Memory B cell (primary cell): Measurements from ENCODE around the gene ITPRIPL2.
A peak's percentile ranks its signal among the peaks of the same experiment; 100 is the strongest.

Experiments
- ATAC-seq: fragments of 150-1000 bp; cut with Tn5 transposase; 2 replicates; pipeline ENCODE4 v1.10.0; 2021; ENCODE audit warnings: low read depth, mild to moderate bottlenecking, moderate library complexity
- DNase-seq, 2 donors: peaks; one replicate each; pipeline ENCODE4 v3.0.0; 2022; ENCODE audit warnings: low spot score in 2 of 2
- H3K27ac Mint-ChIP-seq: one replicate; pipeline ENCODE4 v1.8.0; 2022; ENCODE audit warnings: mild to moderate bottlenecking, moderate library complexity, mixed read lengths
- H3K27me3 Mint-ChIP-seq: one replicate; pipeline ENCODE4 v1.8.0; 2022; ENCODE audit warnings: mixed read lengths
- H3K36me3 Mint-ChIP-seq: one replicate; pipeline ENCODE4 v1.8.0; 2022; ENCODE audit warnings: mild to moderate bottlenecking, mixed read lengths
- H3K4me1 Mint-ChIP-seq: one replicate; pipeline ENCODE4 v1.8.0; 2022; ENCODE audit warnings: mixed read lengths
- H3K4me3 Mint-ChIP-seq: one replicate; pipeline ENCODE4 v1.8.0; 2022; ENCODE audit warnings: mild to moderate bottlenecking, moderate library complexity, mixed read lengths
- H3K9me3 Mint-ChIP-seq: one replicate; pipeline ENCODE4 v1.8.0; 2022; ENCODE audit warnings: mixed read lengths

ITPRIPL2 gene

GRCh38 chr16:19105891-19106624, 7.7 kb upstream of the ITPRIPL2 start:
- no peak for DNase-seq

GRCh38 chr16:19106625-19107020, 7.1 kb upstream of the ITPRIPL2 start:
- Mint-ChIP-seq H3K27me3 (no peaks in the 10 kb centered on the region), H3K27ac (no peak overlapping the region), H3K36me3 (no peaks in the 10 kb centered on the region), H3K4me1 (no peaks in the 10 kb centered on the region), H3K9me3 (no peaks in the 10 kb centered on the region), H3K4me3 (no peak overlapping the region)
- DNase-seq (no peak), ATAC-seq (no peak)

More at GRCh38 chr16:19105891-19106624, 7.7 kb upstream of the ITPRIPL2 start:
- no peak overlapping the region for H3K4me3 Mint-ChIP-seq
- H3K4me1 Mint-ChIP-seq = no peaks in the 10 kb centered on the region
- H3K27ac Mint-ChIP-seq = no peak overlapping the region
- ATAC-seq = no peak
- H3K36me3 Mint-ChIP-seq = no peaks in the 10 kb centered on the region
- no peaks in the 10 kb centered on the region for H3K9me3 Mint-ChIP-seq
- no peaks in the 10 kb centered on the region for H3K27me3 Mint-ChIP-seq

DNA sequence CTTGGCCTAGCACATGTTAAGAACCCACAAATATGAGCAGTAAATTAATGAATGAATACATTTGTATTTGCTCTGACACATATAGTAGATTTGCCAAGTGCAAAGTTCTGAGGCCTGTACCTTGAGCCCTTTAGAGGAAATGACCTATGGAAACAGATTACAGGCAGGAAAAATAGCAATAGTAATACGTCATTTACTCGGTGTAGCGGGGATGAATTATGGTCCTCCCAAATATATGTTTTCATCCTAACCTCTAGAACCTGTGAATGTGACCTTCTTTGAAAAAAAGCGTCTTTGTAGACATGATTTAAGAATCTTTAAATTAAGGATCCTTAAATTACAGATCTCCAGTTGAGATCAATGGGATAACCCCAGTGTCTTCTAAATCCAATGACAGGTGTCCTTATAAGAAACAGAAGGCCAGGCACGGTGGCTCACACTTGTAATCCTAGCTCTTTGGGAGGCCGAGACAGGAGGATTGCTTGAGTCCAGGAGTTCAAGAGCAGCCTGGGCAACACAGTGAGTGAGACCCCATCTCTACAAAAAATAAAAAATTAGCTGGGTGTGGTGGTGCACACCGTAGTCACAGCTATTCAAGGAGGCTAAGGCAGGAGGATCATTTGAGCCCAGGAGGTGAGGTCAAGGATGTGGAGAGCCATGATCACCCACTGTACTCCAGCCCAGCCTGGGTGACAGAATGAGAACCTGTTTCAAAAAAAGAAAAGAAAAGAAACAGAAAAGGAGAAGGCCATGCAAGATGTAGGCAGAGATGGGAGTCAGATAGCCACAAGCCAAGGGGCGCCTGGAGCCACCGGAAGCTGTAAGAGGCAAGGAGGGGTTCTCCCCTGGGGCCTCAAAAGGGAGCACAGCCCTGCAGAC, 5.1 kb upstream of the ITPRIPL2 start:
- DNase-seq (no peak), ATAC-seq (no peak)
- peak overlapping the region; percentile 20 for H3K27ac Mint-ChIP-seq
- H3K4me3 Mint-ChIP-seq = no peak overlapping the region
- H3K4me1 Mint-ChIP-seq = peaks cover 4% of the 10 kb centered on the region
- peaks cover 2% of the 10 kb centered on the region for H3K27me3 Mint-ChIP-seq
- H3K36me3 Mint-ChIP-seq = no peaks in the 10 kb centered on the region
- no peaks in the 10 kb centered on the region for H3K9me3 Mint-ChIP-seq

GRCh38 chr16:19109288-19109664, 4.5 kb upstream of the ITPRIPL2 start:
- no peak overlapping the region for H3K4me3 Mint-ChIP-seq
- H3K27ac Mint-ChIP-seq = no peak overlapping the region
- peaks cover 2% of the 10 kb centered on the region for H3K27me3 Mint-ChIP-seq
- no peak for DNase-seq
- H3K9me3 Mint-ChIP-seq = no peaks in the 10 kb centered on the region
- H3K36me3 Mint-ChIP-seq = no peaks in the 10 kb centered on the region
- H3K4me1 Mint-ChIP-seq = peaks cover 4% of the 10 kb centered on the region
- no peak for ATAC-seq

- H3K4me3 Mint-ChIP-seq = no peak overlapping the region
- H3K4me1 Mint-ChIP-seq = peaks cover 7% of the 10 kb centered on the region
- H3K27ac Mint-ChIP-seq = no peak overlapping the region
- no peaks in the 10 kb centered on the region for H3K36me3 Mint-ChIP-seq
- ATAC-seq (no peak), DNase-seq (no peak)
- no peaks in the 10 kb centered on the region for H3K9me3 Mint-ChIP-seq
- H3K27me3 Mint-ChIP-seq = peaks cover 2% of the 10 kb centered on the region
These were observed 3.0 kb upstream of the ITPRIPL2 start for GRCh38 chr16:19110537-19111360.

- ATAC-seq = no peak
- H3K36me3 Mint-ChIP-seq = no peaks in the 10 kb centered on the region
- H3K4me1 Mint-ChIP-seq = peaks cover 10% of the 10 kb centered on the region
- H3K9me3 Mint-ChIP-seq = no peaks in the 10 kb centered on the region
- peaks cover 2% of the 10 kb centered on the region for H3K27me3 Mint-ChIP-seq
- DNase-seq = no peak
- H3K4me3 Mint-ChIP-seq = peak overlapping the region; percentile 14
- H3K27ac Mint-ChIP-seq = no peak overlapping the region
These were observed 1.7 kb upstream of the ITPRIPL2 start for GRCh38 chr16:19112099-19112407.

DNA sequence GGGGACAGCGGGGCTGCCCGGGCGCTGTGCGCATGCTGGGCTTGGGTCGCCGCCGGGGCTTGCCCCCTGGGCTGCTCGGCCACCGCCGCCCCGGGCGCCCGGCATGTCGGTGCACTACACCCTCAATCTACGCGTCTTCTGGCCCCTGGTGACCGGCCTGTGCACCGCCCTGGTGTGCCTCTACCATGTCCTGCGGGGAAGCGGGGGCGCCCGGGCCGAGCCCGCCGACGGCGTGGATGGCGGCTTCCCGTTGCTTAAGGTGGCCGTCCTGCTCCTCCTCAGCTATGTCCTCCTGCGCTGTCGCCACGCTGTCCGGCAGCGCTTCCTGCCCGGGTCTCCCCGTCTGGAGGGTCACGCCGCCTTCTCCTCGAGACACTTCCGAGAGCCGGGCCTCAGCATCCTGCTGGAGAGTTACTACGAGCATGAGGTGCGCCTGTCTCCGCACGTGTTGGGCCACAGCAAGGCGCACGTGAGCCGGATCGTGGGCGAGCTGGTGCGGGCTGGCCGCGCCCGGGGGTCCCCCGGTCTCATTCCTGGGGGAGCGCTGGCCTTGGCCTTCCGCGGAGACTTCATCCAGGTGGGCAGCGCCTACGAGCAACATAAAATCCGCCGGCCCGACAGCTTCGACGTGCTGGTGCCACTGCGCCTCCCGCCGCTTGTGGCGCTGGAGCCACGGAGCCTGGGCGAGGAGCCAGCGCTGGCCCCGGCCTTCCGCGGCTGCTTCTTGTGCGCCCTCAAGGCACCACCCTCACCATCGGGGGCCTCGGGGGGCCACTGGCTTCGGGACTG, 789 bp downstream of the ITPRIPL2 start:
- DNase-seq = peak; percentile 25 to 47
- Mint-ChIP-seq H3K36me3 (no peaks in the 10 kb centered on the region), H3K4me3 (peak overlapping the region; percentile 79), H3K9me3 (no peaks in the 10 kb centered on the region), H3K4me1 (peaks cover 24% of the 10 kb centered on the region), H3K27ac (peak overlapping the region; percentile 62), H3K27me3 (peaks cover 2% of the 10 kb centered on the region)
- ATAC-seq = peak; percentile 37

GRCh38 chr16:19115148-19116021, 1.6 kb downstream of the ITPRIPL2 start:
- H3K4me3 Mint-ChIP-seq = peak overlapping the region; percentile 71
- peaks cover 24% of the 10 kb centered on the region for H3K4me1 Mint-ChIP-seq
- no peaks in the 10 kb centered on the region for H3K9me3 Mint-ChIP-seq
- H3K27me3 Mint-ChIP-seq = peaks cover 2% of the 10 kb centered on the region
- peak overlapping the region; percentile 75 for H3K27ac Mint-ChIP-seq
- H3K36me3 Mint-ChIP-seq = no peaks in the 10 kb centered on the region
- DNase-seq (no peak), ATAC-seq (no peak)

DNA sequence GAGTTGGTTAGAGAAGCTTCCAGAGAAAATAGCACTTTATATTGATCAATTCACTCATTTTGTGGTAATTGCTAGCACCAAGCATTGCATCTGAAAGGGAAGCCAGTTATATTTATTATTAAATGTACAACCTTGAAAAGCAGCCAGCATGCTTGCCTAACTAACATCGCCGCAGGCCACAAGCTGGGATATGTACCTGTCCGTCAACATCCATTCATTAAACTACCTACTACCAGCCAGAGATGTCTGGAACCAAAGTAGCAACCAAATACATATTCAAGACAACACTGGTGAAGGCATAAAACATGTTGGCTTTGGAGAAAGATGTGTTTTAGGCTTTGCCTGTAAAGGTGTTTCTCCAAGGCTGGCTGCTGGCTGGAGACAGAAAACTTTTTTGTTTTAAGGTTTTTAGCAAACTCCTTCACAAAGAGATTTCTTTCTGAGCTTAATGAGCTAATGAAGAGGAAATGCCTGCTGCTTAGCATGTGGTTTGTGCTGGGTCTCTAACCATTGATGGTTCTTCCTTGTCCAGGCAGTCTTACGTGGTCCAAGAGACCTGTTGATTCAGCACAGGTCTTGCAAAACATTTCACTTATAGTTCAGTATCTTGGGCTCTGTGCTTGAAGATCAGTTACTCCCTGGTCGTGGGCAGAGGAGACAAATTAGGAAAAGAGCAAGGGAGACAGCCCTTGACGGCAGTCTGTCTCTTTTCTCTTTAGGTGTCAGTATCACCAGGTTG, 3.1 kb downstream of the ITPRIPL2 start:
- ATAC-seq = no peak
- DNase-seq = no peak
- H3K4me3 Mint-ChIP-seq = peak overlapping the region; percentile 50

GRCh38 chr16:19118938-19119431, 5.2 kb downstream of the ITPRIPL2 start:
- H3K9me3 Mint-ChIP-seq = no peaks in the 10 kb centered on the region
- no peaks in the 10 kb centered on the region for H3K27me3 Mint-ChIP-seq
- H3K36me3 Mint-ChIP-seq = no peaks in the 10 kb centered on the region
- peak overlapping the region; percentile 95 for H3K27ac Mint-ChIP-seq
- no peak for DNase-seq
- peak; percentile 20 for ATAC-seq
- H3K4me1 Mint-ChIP-seq = peaks cover 20% of the 10 kb centered on the region
- peak overlapping the region; percentile 88 for H3K4me3 Mint-ChIP-seq

More for the DNA sequence above, 3.1 kb downstream of the ITPRIPL2 start:
- Mint-ChIP-seq H3K27me3 (peaks cover 2% of the 10 kb centered on the region), H3K4me1 (peaks cover 24% of the 10 kb centered on the region), H3K27ac (peak overlapping the region; percentile 94), H3K9me3 (no peaks in the 10 kb centered on the region), H3K36me3 (no peaks in the 10 kb centered on the region)

- H3K4me1 Mint-ChIP-seq = peaks cover 20% of the 10 kb centered on the region
- DNase-seq = no peak
- no peaks in the 10 kb centered on the region for H3K27me3 Mint-ChIP-seq
- no peak for ATAC-seq
- H3K4me3 Mint-ChIP-seq = no peak overlapping the region
- H3K27ac Mint-ChIP-seq = peak overlapping the region; percentile 95
- no peaks in the 10 kb centered on the region for H3K36me3 Mint-ChIP-seq
- H3K9me3 Mint-ChIP-seq = no peaks in the 10 kb centered on the region
These were observed 5.8 kb downstream of the ITPRIPL2 start for GRCh38 chr16:19119564-19119963.

DNA sequence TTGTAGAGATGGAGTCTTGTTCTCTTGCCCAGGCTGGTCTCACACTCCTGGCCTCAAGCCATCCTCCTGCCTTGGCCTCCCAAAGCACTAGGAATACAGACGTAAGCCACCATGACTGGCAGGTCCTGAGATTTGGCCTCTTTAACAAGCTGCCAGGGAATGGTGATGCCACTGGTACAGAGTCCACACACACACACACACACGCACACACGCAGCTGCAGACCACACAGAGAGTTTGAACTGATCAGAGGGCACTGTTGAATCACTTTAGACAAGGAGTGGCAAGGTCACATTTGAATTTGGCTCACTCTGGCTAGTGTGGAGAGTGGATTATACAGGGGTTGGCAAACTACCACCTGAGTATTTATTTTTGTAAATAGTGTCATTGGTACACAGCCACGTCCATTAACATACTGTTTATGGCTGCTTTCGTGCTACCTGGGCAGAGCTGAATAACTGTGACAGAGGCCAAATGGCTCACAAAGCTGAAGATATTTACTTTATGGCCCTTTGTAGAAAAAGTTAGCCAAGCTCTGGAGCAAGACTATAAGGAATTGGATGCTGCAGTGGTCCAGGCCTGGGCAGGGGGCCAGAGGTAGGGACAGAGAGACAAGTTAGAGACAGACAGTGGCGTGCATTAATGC, 9.9 kb downstream of the ITPRIPL2 start:
- Mint-ChIP-seq H3K9me3 (peaks cover 2% of the 10 kb centered on the region), H3K27ac (peak overlapping the region; percentile 46), H3K4me3 (no peak overlapping the region), H3K27me3 (no peaks in the 10 kb centered on the region), H3K36me3 (peaks cover 2% of the 10 kb centered on the region), H3K4me1 (peaks cover 9% of the 10 kb centered on the region)
- DNase-seq (no peak), ATAC-seq (no peak)
